ENCODE data around the gene CPA4. TPM values are rescaled to one million over a fixed set of nuclear protein-coding genes. Genes with fewer than 3 reads are reported as not detected.

Gene CPA4
- total RNA-seq, 2 donors from 2014 or later = 9.6 to 10.2 TPM

GRCh38 chr7:130363026-130363847, 70.3 kb downstream of the CPA4 start:
- H3K4me1 ChIP-seq = peaks cover 29% of the 10 kb centered on the region
- WGBS, 2 donors = 80 to 82% methylated on average over 7 to 8 of the region's 8 CpGs
- DNase-seq (peak in 2 of 4 donors; percentile 44 to 84), ATAC-seq (peak; percentile 37)
- no peaks in the 10 kb centered on the region for H3K27me3 ChIP-seq
- H3K27ac ChIP-seq = peak overlapping the region in 1 of 4 donors; percentile 59
- no peak overlapping the region for H3K4me3 ChIP-seq
- intact Hi-C loops (cut with DNase I) = no loop called here
- H3K9me3 ChIP-seq = no peaks in the 10 kb centered on the region
- H3K36me3 ChIP-seq (replicated peaks in 1 of 2; ENCODE audit: insufficient read depth in 1 of 2, low read depth in 2 of 2) = no peaks in the 10 kb centered on the region
- TF ChIP-seq CTCF (IDR thresholded peaks at IDR 0.05) (no peak), POLR2A (IDR thresholded peaks at IDR 0.05) (no peak)

- WGBS, 2 donors = 52 to 68% methylated on average over 4 of the region's 4 CpGs
These were observed 71.5 kb downstream of the CPA4 start for GRCh38 chr7:130364451-130364850.

GRCh38 chr7:130365088-130365487, 72.1 kb downstream of the CPA4 start:
- H3K27ac ChIP-seq = peak overlapping the region; percentile 24 to 70 (median 58)
- H3K27me3 ChIP-seq = no peaks in the 10 kb centered on the region
- H3K4me3 ChIP-seq = no peak overlapping the region
- peaks cover 47% of the 10 kb centered on the region for H3K4me1 ChIP-seq
- H3K9me3 ChIP-seq = no peaks in the 10 kb centered on the region
- DNase-seq = no peak
- WGBS, 2 donors = 72 to 73% methylated on average over 2 of the region's 2 CpGs
- ATAC-seq = no peak
- TF ChIP-seq POLR2A (IDR thresholded peaks at IDR 0.05) (no peak), CTCF (IDR thresholded peaks at IDR 0.05) (no peak)
- intact Hi-C loops (cut with DNase I) = no loop called here
- H3K36me3 ChIP-seq (replicated peaks in 1 of 2; ENCODE audit: insufficient read depth in 1 of 2, low read depth in 2 of 2) = no peaks in the 10 kb centered on the region

More at GRCh38 chr7:130364451-130364850, 71.5 kb downstream of the CPA4 start:
- Histone ChIP-seq H3K27ac (peak overlapping the region; percentile 24 to 70 (median 58)), H3K36me3 (replicated peaks in 1 of 2; ENCODE audit: insufficient read depth in 1 of 2, low read depth in 2 of 2) (no peaks in the 10 kb centered on the region), H3K9me3 (no peaks in the 10 kb centered on the region), H3K4me1 (peaks cover 40% of the 10 kb centered on the region), H3K27me3 (no peaks in the 10 kb centered on the region), H3K4me3 (no peak overlapping the region)
- intact Hi-C loops (cut with DNase I) = no loop called here
- ATAC-seq (peak; percentile 35), DNase-seq (peak; percentile 44 to 66 (median 64))
- TF ChIP-seq CTCF (IDR thresholded peaks at IDR 0.05) = no peak
- TF ChIP-seq POLR2A (IDR thresholded peaks at IDR 0.05) = no peak

- DNase-seq = peak; percentile 40 to 80 (median 64)
- Histone ChIP-seq H3K4me3 (no peak overlapping the region), H3K36me3 (replicated peaks in 1 of 2; ENCODE audit: insufficient read depth in 1 of 2, low read depth in 2 of 2) (no peaks in the 10 kb centered on the region), H3K27me3 (no peaks in the 10 kb centered on the region), H3K9me3 (no peaks in the 10 kb centered on the region), H3K4me1 (peaks cover 54% of the 10 kb centered on the region), H3K27ac (peak overlapping the region in 3 of 4 donors; percentile 48 to 70 (median 67))
- intact Hi-C loops (cut with DNase I) = no loop called here
- ATAC-seq = peak; percentile 54
- no peak for TF ChIP-seq CTCF (IDR thresholded peaks at IDR 0.05)
- TF ChIP-seq POLR2A (IDR thresholded peaks at IDR 0.05) = peak in 1 of 3 donors; percentile 20
- WGBS, 2 donors = 51 to 65% methylated on average over 13 to 15 of the region's 15 CpGs
These were observed 72.8 kb downstream of the CPA4 start for GRCh38 chr7:130365511-130366441.
